Spleen (tissue), 7 donors: ENCODE results near the gene MYH7.

Experiments
- CTCF ChIP-seq, 11 experiments: fragments of 200-600 bp in 7 of 11; fragments of 450-650 bp in 4 of 11; sonication (generic) in 4 of 11; IDR thresholded peaks in 8 of 11; conservative IDR thresholded peaks in 3 of 11; 1 replicate in 7 of 11; 2 replicates in 4 of 11; pipeline versions ENCODE4 v1.4.0 to v1.8.0; 2016 to 2021; ENCODE audit warnings: antibody characterized with exemption in 11 of 11, inconsistent platforms in 4 of 11, mild to moderate bottlenecking in 1 of 11
- POLR2A ChIP-seq, 3 donors: fragments of 450-650 bp; IDR thresholded peaks; one replicate each; pipeline ENCODE4 v1.5.1; 2017; ENCODE audit warnings: antibody characterized with exemption in 3 of 3, mild to moderate bottlenecking in 1 of 3
- POLR2AphosphoS5 ChIP-seq, 3 donors: sonication (generic); formaldehyde crosslinking; IDR thresholded peaks; one replicate each; pipeline ENCODE4 v1.5.1; 2017; ENCODE audit warnings: antibody characterized with exemption in 3 of 3
- donor health status: DM: no; HTN: no; CAD: no; lungs with moderate emphysema.
- donor health status: DM: no; HTN: no; CAD: no.
- donor health status: DM: no; HTN: no; CAD: no.

- no peak for TF ChIP-seq CTCF (IDR thresholded peaks at IDR 0.05 in 8 of 11, conservative IDR thresholded peaks at IDR 0.05 in 3 of 11)
- no peak for TF ChIP-seq POLR2A (IDR thresholded peaks at IDR 0.05)
- TF ChIP-seq POLR2AphosphoS5 (IDR thresholded peaks at IDR 0.05) = no peak
These were observed 13.9 kb upstream of the MYH7 start for GRCh38 chr14:23449314-23449713.
